Liver (tissue), 9 donors: ENCODE measurements around the gene EDDM3A. TPM values are rescaled to one million over a fixed set of nuclear protein-coding genes. Genes with fewer than 3 reads are reported as not detected.

Experiments
- DNase-seq: peaks from one replicate; pipeline ENCODE4 v3.0.0-alpha.2; 2017; ENCODE audit warnings: low spot score
- H3K27ac ChIP-seq, 2 donors: one replicate each; pipeline ENCODE4 v1.7.0; 2013; ENCODE audit warnings: inconsistent platforms in 2 of 2, low read length in 2 of 2, control low read depth in 1 of 2, low read depth in 1 of 2, mild to moderate bottlenecking in 1 of 2
- H3K27me3 ChIP-seq, 4 donors: one replicate each; pipeline versions ENCODE4 v1.6.1 to v1.7.0; 2013; ENCODE audit warnings: low read length in 3 of 4, inconsistent platforms in 1 of 4, mild to moderate bottlenecking in 1 of 4, moderate library complexity in 1 of 4; ENCODE audit not compliant: control insufficient read depth in 4 of 4, insufficient read depth in 4 of 4
- H3K36me3 ChIP-seq, 4 donors: one replicate each; pipeline versions ENCODE4 v1.6.1 to v1.7.0; 2013; ENCODE audit warnings: low read length in 3 of 4, mild to moderate bottlenecking in 3 of 4, low read depth in 1 of 4, moderate library complexity in 1 of 4; ENCODE audit not compliant: control insufficient read depth in 4 of 4, insufficient read depth in 3 of 4
- H3K4me1 ChIP-seq, 4 donors: one replicate each; pipeline versions ENCODE4 v1.6.1 to v1.7.0; 2013; ENCODE audit warnings: low read length in 3 of 4, mild to moderate bottlenecking in 3 of 4, moderate library complexity in 1 of 4; ENCODE audit not compliant: control insufficient read depth in 4 of 4, insufficient read depth in 4 of 4
- H3K4me3 ChIP-seq, 3 donors: one replicate each; pipeline versions ENCODE4 v1.6.1 to v1.7.0; 2013; ENCODE audit warnings: low read length in 3 of 3, control low read depth in 1 of 3, low read depth in 1 of 3, mild to moderate bottlenecking in 1 of 3
- H3K9ac ChIP-seq, 2 donors: one replicate each; pipeline ENCODE4 v1.7.0; 2013; ENCODE audit warnings: low read length in 2 of 2, mild to moderate bottlenecking in 2 of 2, moderate library complexity in 2 of 2, control low read depth in 1 of 2, low read depth in 1 of 2
- H3K9me3 ChIP-seq, 4 donors: one replicate each; pipeline versions ENCODE4 v1.6.1 to v1.7.0; 2013; ENCODE audit warnings: low read length in 3 of 4; ENCODE audit not compliant: control insufficient read depth in 4 of 4
- ATF3 ChIP-seq: IDR thresholded peaks from 2 replicates; pipeline ENCODE4 v1.6.1; 2016; ENCODE audit warnings: antibody characterized with exemption
- CTCF ChIP-seq: fragments of 150-350 bp; IDR thresholded peaks from 2 replicates; pipeline ENCODE4 v1.5.1; 2017; ENCODE audit warnings: improper control_type of control experiment, low read depth, low read length; ENCODE audit not compliant: missing input control
- EGR1 ChIP-seq, 2 donors: IDR thresholded peaks; 2 replicates each; pipeline ENCODE4 v1.6.1; 2016 to 2018; ENCODE audit warnings: antibody characterized with exemption in 2 of 2, low read depth in 2 of 2
- FOXA2 ChIP-seq: IDR thresholded peaks from 2 replicates; pipeline ENCODE4 v1.6.1; 2016; ENCODE audit warnings: antibody characterized with exemption
- GABPA ChIP-seq, 2 donors: IDR thresholded peaks in 1 of 2; conservative IDR thresholded peaks in 1 of 2; 2 replicates each; pipeline ENCODE4 v1.6.1; 2016; ENCODE audit warnings: antibody characterized with exemption in 2 of 2, mild to moderate bottlenecking in 1 of 2, moderate library complexity in 1 of 2
- HNF4A ChIP-seq, 2 donors: conservative IDR thresholded peaks; 2 replicates each; pipeline ENCODE4 v1.6.1; 2016; ENCODE audit warnings: antibody characterized with exemption in 2 of 2, mild to moderate bottlenecking in 2 of 2
- HNF4G ChIP-seq: IDR thresholded peaks from 2 replicates; pipeline ENCODE4 v1.6.1; 2016; ENCODE audit warnings: antibody characterized with exemption
- JUND ChIP-seq, 2 donors: IDR thresholded peaks; 2 replicates each; pipeline ENCODE4 v1.6.1; 2016; ENCODE audit warnings: antibody characterized with exemption in 2 of 2
- MAX ChIP-seq: IDR thresholded peaks from 2 replicates; pipeline ENCODE4 v1.6.1; 2016; ENCODE audit warnings: antibody characterized with exemption
- NR2F2 ChIP-seq: IDR thresholded peaks from 2 replicates; pipeline ENCODE4 v1.6.1; 2016; ENCODE audit warnings: antibody characterized with exemption
- RAD21 ChIP-seq, 2 donors: IDR thresholded peaks; 2 replicates each; pipeline ENCODE4 v1.6.1; 2016; ENCODE audit warnings: antibody characterized with exemption in 2 of 2, mild to moderate bottlenecking in 2 of 2
- REST ChIP-seq: IDR thresholded peaks from 2 replicates; pipeline ENCODE4 v1.6.1; 2016; ENCODE audit warnings: antibody characterized with exemption, mild to moderate bottlenecking
- RXRA ChIP-seq, 2 donors: IDR thresholded peaks; 2 replicates each; pipeline ENCODE4 v1.6.1; 2017 to 2018; ENCODE audit warnings: antibody characterized with exemption in 2 of 2, mild to moderate bottlenecking in 1 of 2
- SP1 ChIP-seq: IDR thresholded peaks from 2 replicates; pipeline ENCODE4 v1.6.1; 2018; ENCODE audit warnings: antibody characterized with exemption, mild to moderate bottlenecking
- TAF1 ChIP-seq: conservative IDR thresholded peaks from 2 replicates; pipeline ENCODE4 v1.6.1; 2016; ENCODE audit warnings: antibody characterized with exemption, mild to moderate bottlenecking
- YY1 ChIP-seq: IDR thresholded peaks from 2 replicates; pipeline ENCODE4 v1.6.1; 2016; ENCODE audit warnings: antibody characterized with exemption, mild to moderate bottlenecking
- ZBTB33 ChIP-seq: IDR thresholded peaks from 2 replicates; pipeline ENCODE4 v1.6.1; 2016; ENCODE audit warnings: antibody characterized with exemption
- WGBS: extraction: QIAGEN DNeasy Blood & Tissue Kit; methylation state at CpG from one replicate; pipeline ENCODE4 v1.1.7; 2013; 5-methylcytosine and 5-hydroxymethylcytosine counted together
- polyA plus RNA-seq, 2 donors: library from polyadenylated mRNA; stranded (reverse) in 1 of 2; unstranded in 1 of 2; fragments of 200-250 nt in 1 of 2; fragments of >200 nt in 1 of 2; fragmentation: Nextera tagmentation in 1 of 2; extraction: Ambion mirVana in 1 of 2; gene quantifications; one replicate each; pipeline versions ENCODE4 v1.2.1 to v1.2.3, GENCODE V29; 2013 to 2015
- total RNA-seq, 2 donors: library from RNA; depleted of rRNA; stranded (reverse); fragments of >200 nt; gene quantifications; one replicate each; pipeline ENCODE4 v1.2.3, GENCODE V29; 2014
- donor health status: healthy.
- donor health status: healthy.
- donor health status: healthy.
- donor health status: healthy.
- donor health status: healthy.

Gene EDDM3A
- total and polyA plus RNA-seq, 4 donors = not detected

GRCh38 chr14:20714593-20715250 is 31.0 kb upstream of the EDDM3A start:
- no peak overlapping the region for H3K9ac ChIP-seq
- no peaks in the 10 kb centered on the region for H3K36me3 ChIP-seq
- H3K4me1 ChIP-seq = no peaks in the 10 kb centered on the region
- no peak for DNase-seq
- H3K9me3 ChIP-seq = no peaks in the 10 kb centered on the region
- H3K4me3 ChIP-seq = no peak overlapping the region
- H3K27me3 ChIP-seq = no peaks in the 10 kb centered on the region
- WGBS = 64% methylated on average over 4 of the region's 4 CpGs
- TF ChIP-seq YY1 = no peak
- TF ChIP-seq SP1 = no peak
- no peak for TF ChIP-seq ATF3
- no peak for TF ChIP-seq MAX
- TF ChIP-seq HNF4A (conservative IDR thresholded peaks at IDR 0.05) = no peak
- no peak for TF ChIP-seq RAD21 (IDR thresholded peaks at IDR 0.05)
- TF ChIP-seq CTCF = no peak
- TF ChIP-seq HNF4G = no peak
- no peak for TF ChIP-seq TAF1
- TF ChIP-seq GABPA (IDR thresholded peaks at IDR 0.05 in 1 of 2, conservative IDR thresholded peaks at IDR 0.05 in 1 of 2) = no peak
- TF ChIP-seq ZBTB33 = no peak
- H3K27ac ChIP-seq = peak overlapping the region in 1 of 2 donors; percentile 56

- Histone ChIP-seq H3K9me3 (no peaks in the 10 kb centered on the region), H3K27ac (no peak overlapping the region), H3K27me3 (peaks cover 0 to 3% (median 0%) of the 10 kb centered on the region in 4 donors), H3K4me3 (no peak overlapping the region), H3K36me3 (no peaks in the 10 kb centered on the region), H3K9ac (no peak overlapping the region), H3K4me1 (no peaks in the 10 kb centered on the region)
- WGBS = 76% methylated on average over 4 of the region's 4 CpGs
- no peak for DNase-seq
- TF ChIP-seq NR2F2 = no peak
- no peak for TF ChIP-seq SP1
- no peak for TF ChIP-seq REST
- TF ChIP-seq EGR1 (IDR thresholded peaks at IDR 0.05; ENCODE audit: low read depth in 2 of 2) = no peak
- no peak for TF ChIP-seq ATF3
- no peak for TF ChIP-seq GABPA (IDR thresholded peaks at IDR 0.05 in 1 of 2, conservative IDR thresholded peaks at IDR 0.05 in 1 of 2)
- no peak for TF ChIP-seq HNF4A (conservative IDR thresholded peaks at IDR 0.05)
- no peak for TF ChIP-seq ZBTB33
- no peak for TF ChIP-seq RXRA (IDR thresholded peaks at IDR 0.05)
- TF ChIP-seq JUND (IDR thresholded peaks at IDR 0.05) = no peak
- no peak for TF ChIP-seq RAD21 (IDR thresholded peaks at IDR 0.05)
- no peak for TF ChIP-seq MAX
- TF ChIP-seq TAF1 = no peak
- no peak for TF ChIP-seq FOXA2
These were observed 25.9 kb upstream of the EDDM3A start for GRCh38 chr14:20719777-20720176.
